Hepatocyte (in vitro differentiated cells): ENCODE measurements around the gene MGARP.
"Not testable (repeated sequence)": the region's sequence is repeated elsewhere in the genome, so short reads cannot be mapped to it uniquely, and the experiment has no call there.

ENCODE experiments used
- CTCF ChIP-seq: fragments of 200-600 bp; sonication (generic); IDR thresholded peaks from 2 replicates; pipeline ENCODE4 v1.5.1; 2016; ENCODE audit warnings: antibody characterized with exemption, mild to moderate bottlenecking; ENCODE audit not compliant: poor library complexity
- EZH2 ChIP-seq: fragments of 200-600 bp; sonication (generic); IDR thresholded peaks from 2 replicates; pipeline ENCODE4 v1.6.1; 2016; ENCODE audit warnings: antibody characterized with exemption, mild to moderate bottlenecking, borderline replicate concordance

- not testable (repeated sequence) for TF ChIP-seq CTCF, EZH2
Observed at GRCh38 chr4:139322070-139322469, 42.0 kb upstream of the MGARP start.
